Medulla oblongata (tissue), 1 donor: ENCODE measurements around the gene PPP2R3A.
"Not testable (repeated sequence)": the region's sequence is repeated elsewhere in the genome, so short reads cannot be mapped to it uniquely, and the experiment has no call there.

Experiments
- DNase-seq: peaks from one replicate; pipeline ENCODE4 v3.0.0-alpha.2; 2015; ENCODE audit errors: extremely low spot score

The PPP2R3A gene

GRCh38 chr3:136105044-136105443, 139.5 kb downstream of the PPP2R3A start:
- DNase-seq: no peak

GRCh38 chr3:136106101-136106500, 140.6 kb downstream of the PPP2R3A start:
- DNase-seq: no peak

DNA sequence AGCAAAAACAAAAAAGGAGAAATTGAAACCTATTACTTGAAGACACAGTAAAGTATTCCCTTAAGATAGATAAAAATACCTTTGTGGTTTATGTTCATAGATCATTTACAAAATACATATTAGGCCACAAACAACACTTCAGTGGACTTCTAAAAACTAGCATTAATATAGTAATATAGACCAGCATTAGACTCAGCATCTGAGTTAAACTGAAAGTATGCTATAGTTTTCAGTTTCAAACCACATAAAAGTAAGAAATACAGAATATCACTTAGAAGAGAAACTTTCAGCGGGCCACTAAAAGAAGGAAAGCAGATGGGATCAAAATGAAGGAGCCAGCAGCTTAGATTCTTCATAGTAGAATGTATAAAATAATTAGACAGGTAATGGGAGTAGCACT, 144.0 kb downstream of the PPP2R3A start:
- DNase-seq: no peak

DNA sequence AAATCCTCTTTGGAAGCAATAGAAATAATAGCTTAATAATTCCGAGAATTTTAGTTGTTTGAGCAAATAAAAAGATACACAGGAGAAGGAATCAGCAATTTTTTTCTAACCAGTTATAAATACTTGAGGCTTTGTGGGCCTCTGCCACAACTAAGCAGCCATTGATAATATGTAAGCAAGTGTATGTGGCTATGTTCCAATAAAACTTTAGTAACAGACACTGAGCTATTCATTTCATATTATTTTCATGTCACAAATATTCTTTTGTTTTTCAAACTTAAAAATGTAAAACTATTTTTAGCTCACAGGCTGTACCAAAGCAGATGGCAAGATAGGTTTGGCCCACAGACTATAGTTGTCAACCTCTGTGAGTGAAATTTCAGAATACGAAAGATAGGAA, 145.0 kb downstream of the PPP2R3A start:
- no peak for DNase-seq

- DNase-seq: no peak
Observed at GRCh38 chr3:136114421-136114820, 148.9 kb downstream of the PPP2R3A start.

DNA sequence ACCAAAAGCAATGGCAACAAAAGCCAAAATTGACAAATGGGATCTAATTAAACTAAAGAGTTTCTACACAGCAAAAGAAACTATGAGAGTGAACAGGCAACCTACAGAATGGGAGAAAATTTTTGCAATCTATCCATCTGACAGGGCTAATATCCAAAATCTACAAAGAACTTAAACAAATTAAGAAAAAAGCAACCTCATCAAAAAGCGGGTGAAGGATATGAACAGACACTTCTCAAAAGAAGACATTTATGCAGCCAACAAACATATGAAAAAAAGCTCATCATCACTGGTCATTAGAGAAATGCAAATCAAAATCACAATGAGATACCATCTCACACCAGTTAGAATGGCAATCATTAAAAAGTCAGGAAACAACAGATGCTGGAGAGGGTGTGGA, 153.8 kb downstream of the PPP2R3A start:
- DNase-seq: not testable (repeated sequence)

DNA sequence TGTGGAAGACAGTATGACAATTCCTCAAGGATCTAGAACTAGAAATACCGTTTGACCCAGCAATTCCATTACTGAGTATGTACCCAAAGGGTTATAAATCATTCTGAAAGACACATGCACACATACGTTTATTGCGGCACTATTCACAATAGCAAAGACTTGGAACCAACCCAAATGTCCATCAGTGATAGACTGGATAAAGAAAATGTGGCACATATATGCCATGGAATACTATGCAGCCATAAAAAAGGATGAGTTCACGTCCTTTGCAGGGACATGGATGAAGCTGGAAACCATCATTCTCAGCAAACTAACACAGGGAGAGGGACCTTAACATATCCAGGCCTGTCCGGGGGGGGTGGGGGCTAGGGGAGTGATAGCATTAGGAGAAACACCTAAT, 154.3 kb downstream of the PPP2R3A start:
- DNase-seq: not testable (repeated sequence)

DNA sequence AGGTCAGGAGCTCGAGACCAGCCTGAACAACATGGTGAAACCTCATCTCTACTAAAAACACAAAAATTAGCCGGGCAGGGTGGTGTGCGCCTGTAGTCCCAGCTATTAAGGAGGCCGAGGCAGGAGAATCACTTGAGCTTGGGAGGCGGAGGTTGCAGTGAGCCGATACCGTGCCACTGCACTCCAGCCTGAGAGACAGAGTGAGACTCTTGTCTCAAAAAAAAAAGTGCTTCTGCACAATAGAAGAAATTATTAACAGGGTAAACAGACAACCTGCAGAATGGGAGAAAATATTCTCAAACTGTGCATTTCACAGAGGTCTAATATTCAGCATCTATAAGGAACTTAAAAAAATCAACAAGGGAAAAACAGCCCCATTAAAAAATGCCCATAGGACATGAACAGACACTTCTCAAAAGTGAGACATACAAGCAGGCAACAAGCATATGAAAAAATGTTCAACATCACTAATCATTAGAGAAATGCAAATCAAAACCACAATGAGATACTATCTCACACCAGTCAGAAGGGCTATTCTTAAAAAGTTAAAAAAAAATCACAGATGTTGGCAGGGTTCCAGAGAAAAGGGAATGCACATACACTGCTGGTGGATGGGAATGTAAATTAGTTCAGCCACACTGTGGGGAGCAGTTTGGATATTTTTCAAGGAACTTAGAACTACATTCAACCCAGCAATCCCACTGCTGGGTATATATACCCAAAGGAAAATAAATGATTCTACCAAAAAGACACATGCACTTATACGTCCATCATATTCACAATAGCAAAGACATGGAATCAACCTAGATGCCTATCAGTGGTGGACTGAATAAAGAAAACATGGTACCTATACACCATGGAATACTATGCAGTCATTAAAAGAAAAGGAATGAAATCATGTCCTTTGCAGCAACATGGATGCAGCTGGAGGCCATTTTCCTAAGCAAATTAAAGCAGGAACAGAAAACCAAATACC, 155.1 kb downstream of the PPP2R3A start:
- no peak for DNase-seq

DNA sequence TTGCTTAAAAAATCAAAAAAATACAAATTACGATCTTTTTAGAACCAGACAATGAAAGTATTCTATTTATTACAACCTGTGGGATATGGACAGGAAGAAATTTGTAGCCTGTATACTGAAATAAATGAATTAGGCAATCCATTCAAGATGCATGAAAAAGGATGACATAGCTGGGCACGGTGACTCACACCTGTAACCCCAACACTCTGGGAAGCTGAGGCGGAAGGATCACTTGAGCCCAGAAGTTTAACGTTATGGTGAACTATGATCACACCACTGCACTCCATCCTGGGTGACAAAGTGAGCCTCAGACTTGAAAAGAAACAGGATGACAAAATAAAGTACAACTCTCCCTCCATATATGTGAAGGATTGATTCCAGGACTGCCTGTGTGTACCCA, 156.5 kb downstream of the PPP2R3A start:
- DNase-seq: no peak

DNA sequence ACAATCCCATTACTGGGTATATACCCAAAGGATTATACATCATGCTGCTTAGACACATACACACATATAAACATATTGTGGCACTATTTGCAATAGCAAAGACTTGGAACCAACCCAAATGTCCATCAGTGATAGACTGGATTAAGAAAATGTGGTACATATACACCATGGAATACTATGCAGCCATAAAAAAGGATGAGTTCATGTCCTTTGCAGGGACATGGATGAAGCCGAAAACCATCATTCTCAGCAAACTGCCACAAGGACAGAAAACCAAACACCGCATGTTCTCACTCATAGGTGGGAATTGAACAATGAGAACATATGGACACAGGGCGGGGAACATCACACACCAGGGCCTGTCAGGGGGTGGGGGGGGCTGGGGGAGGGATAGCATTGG, 166.1 kb downstream of the PPP2R3A start:
- not testable (repeated sequence) for DNase-seq

DNA sequence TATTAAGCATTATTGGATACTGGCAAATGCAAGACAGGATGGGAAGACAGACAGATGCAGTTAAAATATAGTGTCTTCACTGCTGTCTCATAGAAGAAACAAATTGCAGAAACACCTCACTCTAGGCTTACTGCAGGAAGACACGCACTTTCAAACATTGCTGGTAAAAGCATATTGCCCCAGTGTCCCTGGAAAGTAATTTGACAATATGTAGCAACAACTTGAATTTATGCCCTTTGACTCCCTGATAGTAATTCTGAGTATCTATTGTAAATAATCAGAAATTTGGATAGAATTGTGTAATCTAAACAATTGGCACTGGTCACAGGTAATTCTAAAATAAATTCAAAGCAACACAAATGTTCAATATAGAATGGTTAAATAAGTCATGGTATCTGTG, 168.6 kb downstream of the PPP2R3A start:
- DNase-seq: no peak

DNA sequence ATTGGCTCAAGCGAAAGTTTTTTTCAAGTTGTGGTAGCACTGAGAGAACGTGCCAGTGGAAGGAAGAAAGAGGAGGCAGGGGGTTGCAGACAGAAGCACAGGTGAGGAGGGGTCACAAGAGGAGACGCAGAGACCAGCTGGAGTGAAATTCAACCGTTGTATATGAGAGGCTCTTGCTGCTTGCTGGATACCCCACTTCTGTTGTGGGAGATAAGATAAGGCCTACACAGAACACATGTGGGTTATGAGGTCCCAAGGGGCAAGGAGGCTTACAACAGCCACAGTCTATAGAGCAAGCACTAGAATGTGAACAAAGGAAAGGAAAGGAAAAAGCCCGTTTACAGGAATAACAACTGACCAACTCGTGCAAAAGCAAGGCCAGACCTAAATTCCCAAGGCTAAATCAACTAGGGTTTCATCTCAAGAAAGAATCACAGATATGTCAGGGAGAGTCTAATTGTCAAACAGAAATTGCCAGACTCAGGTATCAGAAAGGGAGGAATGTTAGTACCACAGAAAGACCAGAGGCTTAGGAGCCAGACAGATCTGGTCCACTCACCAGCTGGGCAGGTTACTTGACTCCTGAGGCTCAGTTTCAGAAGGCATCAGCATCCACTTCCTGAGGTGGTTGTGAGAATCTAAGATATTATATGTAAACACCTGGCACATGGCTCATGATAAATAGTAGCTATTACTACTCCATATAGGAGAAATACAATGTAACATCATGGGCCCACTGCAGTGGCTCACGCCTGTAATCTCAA, 169.7 kb downstream of the PPP2R3A start:
- no peak for DNase-seq

GRCh38 chr3:136136454-136136853, 170.9 kb downstream of the PPP2R3A start:
- no peak for DNase-seq

DNA sequence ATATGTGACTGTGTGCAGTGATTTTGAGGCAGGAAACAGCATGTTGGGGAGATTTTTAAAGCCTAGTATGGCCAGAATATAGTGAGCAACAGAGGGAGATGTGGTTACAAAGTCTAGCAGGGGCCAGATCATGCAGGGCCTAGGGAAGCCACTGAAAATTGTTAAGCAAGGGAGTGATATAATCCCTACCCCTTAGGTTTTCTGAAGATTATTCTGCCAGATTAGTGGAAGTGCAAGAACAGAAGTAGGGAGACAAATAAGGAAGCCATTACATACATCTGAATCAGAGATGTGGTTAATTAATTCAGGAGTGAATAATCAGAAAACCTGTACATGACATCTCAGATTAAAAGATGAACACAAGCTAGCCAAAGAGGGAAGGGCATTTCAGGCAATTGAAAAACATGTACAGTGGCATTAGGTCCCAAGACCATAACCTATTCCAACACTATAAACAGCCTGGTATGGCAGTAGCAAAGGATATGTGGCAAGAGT, 175.8 kb downstream of the PPP2R3A start:
- no peak for DNase-seq

GRCh38 chr3:136141891-136142290, 176.4 kb downstream of the PPP2R3A start:
- DNase-seq: no peak

GRCh38 chr3:136142592-136142991, 177.1 kb downstream of the PPP2R3A start:
- DNase-seq: no peak

DNA sequence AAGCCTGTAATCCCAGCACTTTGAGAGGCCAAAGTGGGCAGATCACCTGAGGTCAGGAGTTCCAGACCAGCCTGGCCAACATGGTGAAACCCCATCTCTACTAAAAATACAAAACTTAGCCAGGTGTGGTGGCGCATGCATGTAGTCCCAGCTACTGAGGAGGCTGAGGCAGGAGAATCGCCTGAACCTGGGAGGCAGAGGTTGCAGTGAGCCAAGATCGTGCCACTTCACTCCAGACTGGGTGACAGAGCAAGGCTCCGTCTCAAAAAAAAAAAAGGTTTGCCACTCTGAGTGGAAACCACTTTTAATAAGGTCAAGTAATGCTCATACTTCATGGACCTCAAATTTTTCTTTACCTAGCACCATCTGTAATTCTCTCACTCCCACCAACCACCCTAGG, 178.9 kb downstream of the PPP2R3A start:
- not testable (repeated sequence) for DNase-seq

DNA sequence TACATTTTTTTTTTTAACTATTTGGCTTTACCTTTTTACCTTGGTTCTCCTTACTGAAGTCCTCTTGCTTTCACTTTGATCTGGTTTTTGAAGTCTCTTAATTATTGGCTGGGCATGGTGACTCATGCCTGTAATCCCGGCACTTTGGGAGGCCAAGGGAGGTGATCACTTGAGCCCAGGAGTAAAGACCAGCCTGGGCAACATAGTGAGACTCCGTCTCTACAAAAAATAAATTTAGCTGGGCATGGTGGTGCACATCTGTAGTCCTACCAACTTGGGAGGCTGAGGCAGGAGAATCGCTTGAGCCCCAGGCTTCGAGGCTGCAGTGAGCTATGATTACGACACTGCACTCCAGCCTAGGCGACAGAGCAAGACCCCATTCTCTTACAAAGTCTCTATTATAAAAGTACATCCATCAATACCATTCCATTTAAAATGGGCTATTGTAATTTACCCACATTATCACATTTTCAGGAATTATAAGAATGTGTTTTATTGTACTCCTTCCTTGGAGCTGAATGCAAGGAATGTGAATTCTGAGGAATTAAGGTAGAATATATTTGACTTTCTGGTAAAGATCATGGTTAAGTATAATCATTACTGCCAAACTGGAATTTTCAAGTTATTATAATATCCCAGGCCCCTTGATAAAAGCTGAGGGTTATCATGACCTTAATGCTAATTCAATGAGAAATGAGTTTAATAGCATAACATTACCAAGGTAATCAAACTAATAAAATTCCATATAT, 181.6 kb downstream of the PPP2R3A start:
- no peak for DNase-seq

DNA sequence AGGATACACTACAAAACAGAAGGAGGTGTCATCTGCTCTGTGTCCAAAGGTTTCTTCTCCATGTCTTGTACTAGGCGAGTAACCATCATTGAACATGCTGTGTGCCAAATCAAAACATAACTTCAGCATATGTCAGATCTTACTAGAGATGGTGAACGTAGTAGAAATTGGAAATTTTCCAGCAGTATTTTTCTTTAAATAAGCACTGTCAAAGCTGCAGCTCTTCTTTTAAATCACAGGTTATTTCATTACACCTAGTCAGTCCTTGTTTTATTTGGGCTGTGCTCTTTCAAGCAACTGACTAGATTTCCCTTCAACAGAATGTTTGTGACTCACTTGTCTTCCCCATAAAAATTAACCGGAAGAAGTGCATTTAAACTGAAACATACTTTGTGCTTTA, 184.1 kb downstream of the PPP2R3A start:
- no peak for DNase-seq

DNA sequence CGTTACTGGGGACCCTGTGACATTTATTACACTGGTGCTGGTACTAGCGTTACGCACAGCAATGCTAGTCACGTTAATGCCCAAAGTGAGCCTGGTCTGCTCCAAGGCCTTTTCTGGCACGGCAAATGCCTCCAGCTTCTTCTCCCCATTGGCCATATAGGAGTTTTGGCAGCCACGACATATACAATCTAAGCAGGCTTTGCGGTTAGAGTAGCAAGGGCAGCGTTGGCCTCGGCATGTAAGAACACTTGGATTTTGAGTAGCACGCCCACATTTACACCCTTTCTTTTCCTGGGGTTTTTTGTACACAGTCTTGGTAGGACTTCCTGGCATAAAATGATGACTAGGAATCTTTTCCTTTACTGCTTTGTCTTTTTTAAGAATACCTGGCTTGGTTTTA, 185.7 kb downstream of the PPP2R3A start:
- no peak for DNase-seq

- DNase-seq: no peak
Observed at GRCh38 chr3:136152176-136152843, 186.8 kb downstream of the PPP2R3A start.
